NCI-H2196 treated with DMSO at 0.1 percent for 48 hours (cell line): ENCODE data around the gene SPATC1L.

Experiments used
- DNase-seq: peaks from one replicate; lab custom pipeline; 2025; ENCODE audit not compliant: unreplicated experiment; lab: John Stamatoyannopoulos, UW

The SPATC1L gene

DNA sequence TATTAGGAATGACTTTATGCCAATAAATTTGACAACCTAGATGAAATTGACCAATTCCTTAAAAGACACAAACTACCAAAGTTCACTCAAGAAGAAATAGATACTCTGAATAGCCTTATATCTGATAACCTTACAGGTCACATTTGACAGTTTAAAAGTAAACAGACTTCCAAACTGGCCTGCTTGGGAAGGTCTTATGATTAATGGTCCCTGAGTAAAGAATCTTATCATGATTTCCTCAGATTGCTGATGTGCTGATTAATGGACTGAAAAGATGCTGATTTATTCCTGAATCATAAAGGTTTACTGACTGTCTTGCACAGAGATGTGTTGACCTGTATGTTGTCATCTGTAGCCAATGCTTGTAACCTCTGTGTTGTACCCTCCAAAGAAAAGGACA, 19.2 kb downstream of the SPATC1L start:
- no peak for DNase-seq

DNA sequence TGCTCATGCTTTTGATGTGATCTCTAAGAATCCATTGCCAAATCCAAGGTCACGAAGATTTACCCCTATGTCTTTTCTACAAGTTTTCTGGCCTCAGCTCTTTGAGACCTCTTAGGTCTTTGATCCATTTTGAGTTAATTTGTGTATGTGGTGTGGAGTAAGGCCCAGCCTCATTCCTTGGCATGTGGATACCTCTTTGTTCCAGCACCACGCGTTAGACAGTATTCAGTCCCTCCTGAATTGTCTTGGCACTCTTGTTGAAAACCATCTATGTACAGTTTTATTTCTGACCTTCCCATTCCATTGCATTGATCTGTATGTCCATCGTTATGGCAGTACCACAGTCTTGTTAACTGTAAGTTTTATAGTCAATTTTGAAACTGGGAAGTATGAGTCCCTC, 20.9 kb downstream of the SPATC1L start:
- no peak for DNase-seq

DNA sequence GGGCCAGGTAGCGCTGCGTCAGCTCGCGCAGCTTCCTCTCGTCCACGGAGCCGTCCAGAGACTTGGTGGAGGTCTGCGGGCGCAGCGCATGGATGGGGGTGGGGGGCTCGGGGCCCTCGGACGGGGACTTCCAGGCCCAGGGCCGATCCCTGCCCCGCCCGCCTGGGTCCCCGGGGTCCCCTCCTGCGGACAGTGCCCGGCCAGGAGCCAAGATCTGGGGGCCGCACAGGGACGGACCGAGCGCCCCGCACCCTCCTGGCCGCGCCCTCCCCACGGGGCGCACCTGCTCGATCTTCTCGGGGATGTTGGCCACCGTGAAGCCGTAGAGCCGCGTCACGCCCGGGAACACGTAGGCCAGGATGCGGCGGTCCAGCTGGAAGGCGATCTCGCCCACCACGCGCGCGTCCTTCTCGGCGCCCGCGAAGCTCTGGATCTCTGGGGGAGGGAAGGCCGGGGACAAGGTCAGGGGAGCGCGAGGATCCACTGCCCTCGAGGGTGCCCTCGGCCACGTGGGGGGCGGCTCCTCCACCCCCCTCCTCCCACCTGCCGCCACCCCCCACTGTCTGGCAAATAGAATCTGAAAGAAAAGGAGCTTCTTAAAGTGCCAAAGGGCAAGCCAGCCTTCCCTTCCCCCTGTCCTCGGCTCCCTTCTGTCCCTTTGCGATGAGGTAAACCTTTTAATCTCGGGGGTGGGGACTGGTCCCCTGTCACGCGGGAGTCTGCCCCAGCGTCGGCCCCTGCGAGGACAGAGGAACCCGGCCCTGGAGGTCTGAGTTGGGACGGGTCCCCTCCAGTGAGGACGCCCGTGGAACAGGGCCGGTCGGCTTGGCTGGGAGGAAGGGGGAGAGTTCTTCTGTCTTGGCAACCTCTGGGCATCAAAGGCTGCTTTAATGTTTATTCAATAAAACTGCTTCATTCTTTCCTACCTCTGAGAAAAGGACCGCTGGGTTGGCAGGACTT, 22.3 kb downstream of the SPATC1L start:
- DNase-seq = no peak

DNA sequence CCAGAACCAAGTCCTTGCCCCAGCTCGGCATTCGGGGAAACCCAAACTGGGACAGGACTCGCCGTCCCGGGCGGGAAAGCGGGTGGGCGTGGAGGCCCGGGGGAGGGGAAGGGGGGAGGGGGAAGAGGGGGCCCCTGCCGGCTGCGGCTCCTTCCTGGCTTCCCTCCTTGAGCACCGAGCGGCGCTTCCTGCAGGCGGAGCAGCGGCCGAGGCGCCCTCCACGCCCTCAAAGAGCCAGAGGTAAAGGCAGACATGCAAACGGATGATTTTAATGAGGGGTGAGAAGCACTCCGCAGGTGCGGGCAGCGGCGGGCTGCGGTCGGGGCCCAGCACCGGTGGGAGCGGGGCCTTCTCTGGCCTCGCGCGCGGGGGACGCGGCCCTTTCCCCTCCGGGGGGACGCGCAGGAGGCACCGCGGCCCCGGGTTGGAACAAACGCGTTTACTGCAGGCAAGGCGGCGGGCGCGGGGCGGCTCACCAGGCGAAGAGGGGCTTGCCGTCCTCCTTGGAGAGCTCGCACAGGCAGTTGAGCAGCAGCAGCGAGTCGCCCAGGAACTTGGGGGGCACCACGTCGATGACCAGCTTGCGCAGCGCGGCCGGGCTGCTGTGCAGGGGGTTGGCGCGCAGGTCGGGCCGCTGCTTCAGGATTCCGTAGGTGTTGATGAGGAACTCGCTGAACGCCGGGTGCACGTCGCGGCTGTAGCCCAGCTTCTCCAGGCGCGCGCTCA, 23.2 kb downstream of the SPATC1L start:
- DNase-seq = no peak

DNA sequence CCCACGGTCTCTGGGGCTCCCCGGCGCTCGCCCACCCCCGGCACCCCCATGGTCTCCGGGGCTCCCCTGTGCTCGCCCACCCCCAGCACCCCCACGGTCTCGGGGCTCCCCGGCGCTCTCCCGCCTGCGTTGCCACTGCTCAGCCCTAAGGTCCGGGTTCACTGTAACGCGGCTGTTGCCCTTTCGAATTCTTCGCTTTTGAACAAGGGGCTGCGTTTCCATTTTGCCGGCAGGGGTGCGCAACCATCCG, 23.7 kb downstream of the SPATC1L start:
- DNase-seq = no peak

DNA sequence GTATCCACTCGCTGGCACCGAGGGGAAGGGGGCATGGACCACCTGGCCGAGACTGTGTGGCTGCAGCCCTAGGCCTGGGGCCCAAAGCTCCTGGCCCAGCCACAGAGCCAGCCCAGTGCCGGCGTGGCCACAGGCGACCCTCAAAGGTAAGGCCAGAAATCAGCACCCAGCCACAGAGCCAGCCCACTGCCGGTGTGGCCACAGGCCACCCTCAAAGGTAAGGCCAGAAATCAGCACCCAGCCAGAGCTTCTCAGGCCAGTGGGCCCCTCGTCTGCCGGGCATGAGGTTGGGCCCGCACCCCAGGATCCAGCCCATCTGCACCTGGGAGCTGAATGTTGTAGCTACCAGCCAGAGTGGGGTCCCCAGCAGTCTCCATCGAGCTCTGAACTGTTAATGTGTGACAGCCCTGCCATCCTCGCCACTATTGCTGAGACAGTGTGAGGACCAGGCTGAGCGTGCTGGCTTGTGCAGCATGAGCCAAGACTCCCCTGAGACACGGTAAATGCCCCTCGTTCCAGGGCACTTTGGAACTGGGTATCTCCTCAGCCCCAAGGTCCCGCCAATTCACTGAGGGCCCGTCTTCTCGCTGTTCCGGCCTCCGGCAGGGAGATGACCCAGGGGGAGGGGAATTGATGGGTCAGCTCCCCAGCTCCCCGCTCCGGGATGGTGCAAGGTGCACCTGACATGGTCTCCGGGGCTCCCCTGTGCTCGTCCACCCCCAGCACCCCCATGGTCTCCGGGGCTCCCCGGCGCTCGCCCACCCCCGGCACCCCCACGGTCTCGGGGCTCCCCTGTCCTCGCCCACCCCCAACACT, 24.2 kb downstream of the SPATC1L start:
- no peak for DNase-seq

DNA sequence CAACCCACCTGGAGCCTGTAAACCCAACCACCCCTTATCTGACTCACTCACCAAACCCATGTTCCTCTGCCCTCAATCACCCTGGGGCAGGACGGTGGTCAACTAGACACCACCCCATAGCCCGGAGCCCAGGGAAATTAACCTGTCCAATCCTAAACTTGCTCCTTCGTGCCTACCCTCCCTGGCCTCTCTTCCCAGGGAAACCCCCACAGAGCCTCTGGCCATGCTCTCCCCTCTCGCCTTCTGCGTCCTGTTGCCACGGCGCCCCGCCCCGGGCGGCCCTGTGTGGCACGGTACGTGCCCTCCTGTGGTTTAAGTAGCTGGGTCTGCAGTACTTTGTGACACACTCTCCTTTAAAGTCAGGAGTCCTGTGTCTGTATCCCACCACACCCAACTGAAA, 24.9 kb downstream of the SPATC1L start:
- no peak for DNase-seq

DNA sequence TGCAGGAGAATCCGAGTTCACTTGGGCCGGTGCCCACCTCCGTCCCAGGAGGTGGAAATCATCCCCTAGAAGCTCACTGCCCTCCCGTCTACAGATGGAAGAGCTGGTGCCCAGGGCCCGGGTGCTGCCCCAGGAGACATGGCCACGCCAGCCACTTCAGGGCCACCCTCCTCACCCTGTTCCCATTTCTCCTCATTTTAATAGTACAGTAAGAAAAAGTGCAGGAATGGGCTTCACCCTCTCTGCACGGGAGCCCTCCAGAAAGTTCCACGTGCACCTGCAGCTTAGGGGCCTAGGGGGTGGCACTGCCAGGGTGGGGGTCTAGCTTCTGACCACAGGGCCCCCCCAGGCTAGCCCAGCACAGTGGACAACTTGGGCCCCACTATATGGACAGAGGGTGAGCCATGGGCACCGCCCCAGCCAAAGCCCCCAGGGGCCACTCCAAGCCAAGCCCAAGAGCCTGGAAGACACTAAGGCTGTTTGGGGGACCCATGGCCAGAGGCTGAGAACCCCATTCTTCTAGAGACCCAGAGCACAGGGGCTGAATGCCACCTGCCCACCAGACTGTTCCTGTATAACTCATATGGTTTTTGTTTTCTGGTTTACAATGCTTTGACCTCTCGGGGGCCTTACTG, 25.5 kb downstream of the SPATC1L start:
- DNase-seq = no peak

DNA sequence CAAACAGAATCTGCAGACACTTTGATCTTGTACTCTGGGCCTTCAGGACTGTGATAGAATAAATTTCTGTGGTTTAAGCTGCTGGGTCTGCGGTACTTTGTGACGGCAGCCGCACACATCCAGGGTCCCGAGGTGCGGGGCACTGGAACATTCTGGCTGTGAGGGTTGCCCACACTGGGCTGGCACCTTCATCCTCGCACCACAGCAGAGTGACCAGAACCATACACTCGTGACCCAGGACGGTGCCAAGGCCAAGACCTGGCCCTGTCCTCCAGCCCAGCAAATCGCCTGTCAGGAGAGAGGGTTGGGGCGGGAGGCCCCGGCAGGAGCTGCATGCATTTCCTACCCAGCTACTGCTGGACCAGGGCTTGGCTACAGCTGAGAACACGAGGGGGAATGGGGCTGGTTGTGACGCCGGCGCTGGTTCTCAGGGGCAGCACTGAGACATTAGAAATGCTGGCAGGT, 26.2 kb downstream of the SPATC1L start:
- no peak for DNase-seq

DNA sequence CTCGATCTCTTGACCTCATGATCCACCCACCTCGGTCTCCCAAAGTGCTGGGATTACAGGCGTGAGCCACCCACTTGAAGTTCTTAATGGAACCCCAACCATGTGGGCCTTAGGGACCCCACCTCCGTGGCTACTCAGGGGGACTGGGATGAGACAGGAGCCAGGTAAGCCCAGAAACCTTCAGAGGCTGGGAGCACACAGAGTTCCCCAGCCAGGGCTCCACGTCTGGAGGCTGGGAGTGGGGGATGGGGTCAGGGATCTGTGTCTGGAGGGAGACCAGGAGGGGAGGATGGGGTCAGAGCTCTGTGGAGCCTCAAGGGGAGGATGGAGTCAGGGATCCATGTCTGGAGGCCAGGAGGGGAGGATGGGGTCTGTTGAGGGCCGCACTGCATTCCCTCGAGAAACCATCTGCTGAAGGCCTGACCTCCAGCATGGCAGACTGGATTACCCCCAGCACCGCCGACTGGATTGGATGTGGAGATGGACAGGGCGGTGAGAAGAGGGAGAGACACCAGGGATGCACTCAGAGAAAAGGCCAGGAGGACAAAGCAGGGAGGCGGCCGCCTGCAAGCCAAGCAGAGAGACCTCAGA, 26.8 kb downstream of the SPATC1L start:
- no peak for DNase-seq

DNA sequence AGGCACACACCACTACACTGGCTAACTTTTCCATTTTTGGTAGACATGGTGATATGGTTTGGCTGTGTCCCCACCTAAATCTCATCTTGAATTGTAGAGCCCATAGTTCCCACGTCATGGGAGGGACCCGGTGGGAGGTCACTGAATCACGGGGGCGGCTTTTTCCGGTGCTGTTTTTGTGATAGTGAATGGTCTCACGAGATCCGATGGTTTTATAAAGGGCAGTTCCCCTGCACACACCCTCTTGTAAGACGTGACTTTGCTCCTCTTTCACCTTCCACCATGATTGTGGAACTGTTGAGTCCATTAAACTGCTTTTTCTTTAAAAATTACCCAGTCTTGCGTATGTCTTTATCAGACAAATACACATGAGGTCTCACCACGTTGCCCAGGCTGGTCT, 27.6 kb downstream of the SPATC1L start:
- no peak for DNase-seq

DNA sequence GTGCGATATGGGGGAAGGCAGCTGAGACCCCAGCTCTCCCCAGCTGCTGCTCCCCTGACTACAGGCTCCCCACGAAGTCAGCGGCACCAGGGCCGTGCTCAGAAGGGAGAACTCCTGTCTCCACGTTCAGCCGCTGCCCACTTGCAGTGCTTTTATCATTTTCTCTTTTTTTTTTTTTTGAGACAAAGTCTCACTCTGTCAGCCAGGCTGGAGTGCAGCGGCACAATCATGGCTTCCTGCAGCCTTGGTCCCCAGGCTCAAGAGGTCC, 27.9 kb downstream of the SPATC1L start:
- no peak for DNase-seq

DNA sequence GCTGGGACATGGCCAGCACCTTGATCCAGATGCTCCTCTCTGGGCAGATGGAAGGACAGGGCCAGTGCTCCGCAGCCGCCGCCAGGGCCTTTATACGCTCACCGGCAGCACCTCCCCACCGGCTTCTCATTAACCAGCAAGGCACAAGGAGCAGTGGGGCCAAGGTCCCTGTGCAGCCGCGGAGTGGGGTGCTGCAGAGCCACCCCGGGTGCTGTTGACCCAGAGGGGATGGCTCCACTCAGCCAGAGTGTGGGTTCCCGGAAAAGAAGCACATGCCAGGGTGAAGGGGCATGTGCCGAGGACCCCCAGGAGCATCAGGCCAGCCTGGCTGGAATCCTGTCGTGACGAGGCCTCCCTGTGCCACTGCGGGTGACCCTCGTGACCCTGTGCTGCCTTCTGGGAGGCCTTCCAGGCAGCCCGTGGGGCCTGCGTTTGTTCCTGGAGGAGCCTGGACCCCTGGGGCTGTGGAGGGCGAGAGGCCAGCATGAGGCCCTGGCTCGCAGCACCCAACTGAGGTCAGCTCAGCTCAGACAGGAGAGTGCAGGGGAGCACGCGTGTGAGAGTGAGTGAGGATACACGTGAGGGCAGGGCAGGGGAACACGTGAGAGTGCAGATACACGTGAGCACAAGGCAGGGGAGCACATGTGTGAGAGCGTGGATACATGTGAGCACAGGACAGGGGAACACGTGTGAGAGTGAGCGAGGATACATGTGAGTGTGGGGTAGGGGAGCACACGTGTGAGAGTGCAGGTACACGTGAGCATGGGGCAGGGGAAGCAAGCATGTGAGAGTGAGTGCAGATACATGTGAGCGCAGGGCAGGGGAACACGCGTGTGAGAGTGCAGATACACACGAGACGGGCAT, 28.5 kb downstream of the SPATC1L start, which contains the start of gene FTCD:
Gene FTCD, minus strand, starts transcription at position 66 of the 864 bp plus-strand sequence. Its CDS starts 56 bp downstream, at position 10.
- no peak for DNase-seq

DNA sequence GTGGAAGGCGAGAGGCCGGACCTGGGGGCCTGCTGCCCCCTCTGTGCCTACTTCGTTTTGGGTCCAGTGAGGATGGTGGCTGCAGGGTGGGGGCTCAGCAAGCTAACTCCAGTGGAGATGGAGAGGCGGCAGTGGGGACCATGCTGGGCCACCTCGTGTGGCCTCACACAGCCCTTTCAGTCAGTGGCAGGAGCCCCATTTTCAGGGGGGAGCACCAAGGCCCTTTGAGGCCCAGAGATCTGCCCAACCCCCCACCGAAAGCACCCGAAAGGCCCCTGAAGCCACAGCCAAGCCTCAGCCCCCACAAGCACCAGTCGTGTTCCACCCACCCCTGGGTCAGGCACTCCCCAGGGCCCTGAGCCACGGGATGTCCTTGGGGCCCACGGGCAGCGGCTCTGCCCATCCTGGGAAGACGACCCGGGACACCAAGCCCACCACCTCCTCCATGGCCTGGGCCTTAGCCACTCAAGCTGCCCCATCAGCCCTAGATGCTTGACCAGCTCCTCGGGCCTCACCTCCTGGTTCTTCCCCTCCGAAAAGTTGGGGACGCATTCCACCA, 29.2 kb downstream of the SPATC1L start:
- no peak for DNase-seq

DNA sequence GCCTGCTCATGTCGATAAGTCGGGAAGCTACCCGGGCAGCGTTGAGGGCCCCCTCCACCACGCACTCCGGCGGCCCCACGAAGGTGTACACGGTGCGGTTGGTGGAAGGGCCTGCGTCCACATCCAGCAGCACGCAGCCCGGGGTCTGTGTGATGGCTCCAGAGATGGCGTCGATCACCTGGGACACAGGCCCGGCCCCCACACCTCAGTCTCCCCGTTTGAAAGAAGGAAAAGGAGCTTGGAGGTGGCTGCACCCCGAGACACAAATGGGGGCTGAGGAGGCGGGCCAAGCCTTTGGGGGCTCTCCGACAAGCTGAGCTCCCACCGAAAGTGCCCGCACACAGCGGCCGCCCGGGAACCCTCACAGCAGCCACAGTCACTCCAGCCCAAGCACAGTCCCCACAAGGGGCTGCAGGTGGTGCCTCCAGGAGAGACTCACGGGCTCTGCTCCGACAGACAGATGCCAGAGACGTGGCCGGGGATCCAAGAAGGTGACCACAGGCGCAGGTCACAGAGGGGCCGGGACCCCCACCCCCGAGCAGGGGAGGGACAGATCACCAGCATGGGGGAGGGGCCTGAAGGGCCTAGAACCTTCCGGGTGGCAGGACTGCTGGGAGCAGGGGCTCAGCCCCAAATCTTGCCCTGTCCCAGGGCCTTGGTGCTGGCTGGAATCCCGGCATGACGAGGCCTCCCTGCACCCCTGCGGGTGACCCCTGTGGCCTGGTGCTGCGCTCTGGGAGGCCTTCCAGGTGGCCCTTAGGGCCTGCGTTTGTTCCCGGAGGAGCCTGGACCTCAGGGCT, 29.9 kb downstream of the SPATC1L start:
- no peak for DNase-seq

DNA sequence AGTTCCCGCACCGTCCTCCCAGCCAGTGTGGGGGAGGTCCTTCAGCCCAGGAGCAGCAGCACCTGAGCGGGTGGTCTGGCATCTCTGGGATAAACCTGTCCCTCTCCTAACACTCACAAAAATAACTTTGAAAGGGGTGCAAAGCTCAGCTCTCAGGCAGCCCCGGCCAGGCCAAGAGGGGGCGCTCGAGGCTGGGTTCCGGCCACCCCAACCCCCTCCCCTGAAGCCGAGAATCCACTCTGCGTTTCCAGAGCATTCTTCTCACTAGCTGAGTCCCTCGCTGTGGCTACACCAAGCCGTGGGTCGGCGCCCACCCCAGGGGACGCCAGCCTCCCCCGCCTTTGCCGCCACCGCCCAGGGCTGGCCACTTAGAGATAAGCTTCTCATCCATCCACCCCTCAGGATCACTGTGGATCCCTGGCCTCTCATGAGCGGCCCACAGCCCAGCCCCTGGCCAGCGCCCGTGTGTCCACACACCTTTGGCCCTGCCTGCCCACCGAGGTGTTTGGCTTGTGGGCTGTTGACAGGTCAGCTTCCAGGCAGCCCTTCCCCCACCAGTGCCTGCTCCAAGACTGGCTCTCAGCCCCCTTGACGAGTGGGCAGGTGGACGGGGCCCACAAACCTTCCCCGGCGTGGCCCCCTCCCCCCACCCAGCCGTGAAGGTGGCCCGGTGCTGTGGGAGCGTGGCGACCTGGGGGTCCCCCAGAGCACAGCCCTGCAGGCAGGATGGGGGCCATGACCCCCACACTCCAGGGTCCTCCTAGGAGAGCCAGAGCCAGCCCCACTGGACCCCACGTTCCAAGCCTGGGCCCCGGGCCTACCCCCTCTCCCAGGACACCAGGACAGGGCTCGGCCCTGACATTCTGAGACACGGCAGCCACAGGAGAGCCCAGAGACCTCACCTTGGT, 30.8 kb downstream of the SPATC1L start:
- DNase-seq = no peak

DNA sequence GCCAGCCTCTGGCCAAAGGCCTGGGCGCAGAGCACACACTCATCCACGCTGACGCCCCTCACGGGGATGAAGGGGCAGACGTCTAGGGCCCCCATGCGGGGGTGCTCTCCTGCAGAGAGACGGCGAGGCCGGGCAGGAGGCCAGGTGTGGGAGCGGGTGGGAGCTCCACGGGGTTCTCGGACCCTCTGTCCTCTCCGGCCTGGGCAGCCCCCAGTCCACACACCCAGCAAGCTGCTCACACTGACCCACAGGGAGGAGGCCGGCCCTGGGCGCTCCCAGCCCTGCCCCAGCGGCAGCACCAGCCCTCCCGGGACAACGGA, 31.4 kb downstream of the SPATC1L start:
- no peak for DNase-seq
